HG03460 (cell line): ENCODE data around the gene NELL1.

Source experiments
- ATAC-seq: cut with Tn5 transposase; IDR thresholded peaks from one replicate; pipeline ENCODE4 v1.9.1; 2021; ENCODE audit not compliant: unreplicated experiment

The NELL1 gene

GRCh38 chr11:21470521-21470920 is 801.1 kb downstream of the NELL1 start:
- no peak for ATAC-seq

DNA sequence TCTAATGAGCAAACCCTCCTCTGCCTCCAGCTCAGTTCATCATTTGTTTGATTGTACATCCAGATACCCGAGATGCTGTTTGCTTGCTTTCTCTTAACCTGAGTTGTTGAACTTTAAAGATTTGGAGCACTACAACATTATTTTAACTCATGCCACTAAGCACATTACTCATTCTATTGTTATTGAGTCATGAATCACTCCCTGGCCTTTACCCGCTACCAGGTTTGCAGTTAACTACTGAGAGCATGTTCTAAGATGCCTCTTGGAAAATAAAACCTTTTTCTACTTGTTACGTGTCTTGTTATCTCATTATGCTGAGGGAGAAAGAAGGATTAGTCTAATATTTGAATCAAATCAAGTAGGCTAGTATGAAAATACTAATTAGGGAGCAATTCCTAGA is 802.9 kb downstream of the NELL1 start:
- no peak for ATAC-seq

DNA sequence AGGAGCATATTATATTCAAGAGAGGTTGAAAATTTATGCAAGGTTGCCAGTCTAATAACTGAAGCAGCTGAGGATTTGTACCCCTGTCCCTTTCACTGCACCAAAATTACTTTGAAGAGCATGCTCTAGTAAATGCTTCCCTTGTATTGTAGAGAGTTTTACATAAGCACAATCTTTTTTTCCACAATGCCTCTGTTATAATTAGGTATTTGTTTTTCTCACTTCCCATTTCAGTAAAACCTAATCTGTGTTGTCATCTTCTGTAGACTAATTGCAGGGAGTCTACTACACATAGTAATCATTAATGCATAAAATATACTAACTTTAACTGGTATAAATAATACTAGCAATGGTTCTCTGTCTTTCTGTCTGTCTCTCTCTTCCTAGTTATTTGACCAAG is 805.1 kb downstream of the NELL1 start:
- ATAC-seq, result no peak

DNA sequence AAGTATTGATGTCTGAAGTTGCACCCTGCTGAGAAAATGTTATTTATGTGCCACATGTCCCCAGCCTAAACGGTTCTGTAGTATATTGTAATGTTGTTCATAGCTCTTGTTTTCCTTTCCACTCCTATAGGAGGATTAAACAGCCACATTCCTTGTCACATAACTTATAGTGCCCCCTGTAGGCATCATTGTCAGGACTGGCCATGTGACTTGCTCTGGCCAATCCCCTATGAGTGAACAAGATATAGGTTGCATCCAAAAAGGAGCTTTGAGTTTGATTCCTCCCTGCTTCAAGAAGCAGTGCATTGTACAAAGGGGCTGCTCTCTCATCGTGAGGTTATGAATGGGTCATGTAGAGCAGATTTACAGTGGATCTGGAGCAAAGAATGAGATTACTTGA is 805.9 kb downstream of the NELL1 start:
- no peak for ATAC-seq

GRCh38 chr11:21476588-21476987 is 807.2 kb downstream of the NELL1 start:
- no peak for ATAC-seq

- no peak for ATAC-seq
Observed at GRCh38 chr11:21480240-21480639, 810.9 kb downstream of the NELL1 start.

DNA sequence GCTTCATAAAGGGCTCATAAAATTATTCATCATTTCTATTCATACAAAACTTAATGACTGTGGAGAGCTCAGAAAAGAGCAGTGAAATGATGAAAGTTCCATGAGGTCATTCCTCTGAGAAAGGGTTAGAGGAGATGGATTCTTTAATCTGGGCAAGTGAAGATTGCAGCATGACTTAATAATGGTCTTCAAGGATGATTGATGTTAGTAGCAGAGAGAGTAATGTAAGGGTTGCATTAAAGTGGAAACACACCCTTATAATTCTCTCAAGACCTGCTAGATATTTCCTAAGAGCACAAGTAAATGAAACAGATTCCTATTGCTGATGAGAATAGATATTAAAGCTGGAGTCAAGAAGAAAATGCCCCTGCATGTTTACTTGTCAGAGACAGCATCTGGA is 811.9 kb downstream of the NELL1 start:
- no peak for ATAC-seq

DNA sequence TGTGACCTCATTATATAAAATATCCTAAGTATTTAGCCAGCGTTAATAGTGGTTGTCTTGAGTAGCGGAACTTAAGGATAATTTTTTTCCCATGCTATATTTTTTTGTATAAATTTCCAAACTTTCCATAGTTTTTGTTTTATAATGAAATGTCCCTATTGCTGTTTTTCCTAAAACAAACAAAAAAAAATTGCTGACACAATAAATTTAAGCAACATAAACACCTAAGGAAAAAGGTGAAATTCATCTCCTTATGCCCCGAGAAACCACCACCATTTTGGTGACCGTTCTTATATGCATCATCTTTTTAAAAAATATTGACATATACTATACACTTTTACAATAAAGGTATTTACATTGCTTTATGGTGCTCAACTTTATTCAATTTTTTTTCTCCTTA is 814.7 kb downstream of the NELL1 start:
- ATAC-seq, result no peak

DNA sequence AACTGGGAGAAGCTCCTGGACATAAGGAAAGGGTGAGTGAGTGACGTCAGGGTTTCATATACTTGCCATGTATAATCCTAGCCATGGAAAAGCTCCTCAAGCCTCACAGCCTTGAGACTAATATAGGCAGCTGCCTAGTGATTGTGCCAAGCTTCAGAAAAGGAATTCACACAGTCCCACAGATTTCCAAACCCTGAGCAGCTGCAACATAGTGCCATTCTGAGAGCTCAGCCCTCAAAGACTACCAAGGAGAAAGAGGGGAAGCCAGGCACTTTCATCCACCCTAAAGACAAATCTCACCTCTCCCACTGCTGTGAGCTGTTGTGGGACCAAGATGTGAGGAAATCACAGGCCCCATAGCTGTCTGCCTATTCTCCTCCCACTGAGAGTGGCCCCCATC is 815.6 kb downstream of the NELL1 start:
- ATAC-seq, result no peak

- no peak for ATAC-seq
Observed at GRCh38 chr11:21485426-21485825, 816.0 kb downstream of the NELL1 start.

- no peak for ATAC-seq
Observed at GRCh38 chr11:21489416-21490115, 820.2 kb downstream of the NELL1 start.

- ATAC-seq, result no peak
Observed at GRCh38 chr11:21492931-21493330, 823.5 kb downstream of the NELL1 start.

DNA sequence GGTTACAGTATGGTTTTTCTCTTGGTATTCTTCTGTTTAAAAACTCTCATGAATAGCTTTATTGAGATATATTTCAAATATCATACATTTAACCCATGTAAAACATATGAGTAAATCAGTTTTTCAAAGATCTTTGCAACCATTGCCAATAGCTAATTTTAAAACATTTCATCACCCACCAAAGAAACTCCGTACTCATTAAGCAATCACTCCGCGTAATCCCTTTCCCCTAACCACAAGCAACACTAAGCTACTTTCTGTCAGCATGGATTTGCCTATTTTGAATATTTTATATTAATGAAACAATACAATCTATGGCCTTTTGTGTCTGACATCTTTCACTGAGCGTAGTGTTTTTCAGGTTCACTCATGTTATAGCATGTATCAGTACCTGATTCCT is 825.6 kb downstream of the NELL1 start:
- ATAC-seq, result no peak

DNA sequence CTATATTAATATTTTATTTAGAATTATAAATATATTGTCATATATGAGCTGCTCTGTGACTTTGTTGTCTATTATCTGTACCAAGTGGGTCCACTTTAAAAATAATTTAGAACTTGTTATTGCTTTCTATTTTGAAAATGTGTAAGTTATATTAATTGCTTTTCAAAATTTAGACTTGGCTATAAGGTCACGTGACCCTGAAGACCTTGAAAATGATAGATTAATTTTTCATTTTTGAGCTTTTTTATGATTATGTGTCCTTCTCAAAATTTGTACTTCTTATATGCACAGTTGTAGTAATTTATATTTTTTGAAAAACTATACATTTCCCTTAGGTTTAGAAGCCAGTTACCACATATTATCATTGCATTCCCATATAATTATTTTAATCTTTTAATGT is 826.5 kb downstream of the NELL1 start:
- ATAC-seq, result no peak

DNA sequence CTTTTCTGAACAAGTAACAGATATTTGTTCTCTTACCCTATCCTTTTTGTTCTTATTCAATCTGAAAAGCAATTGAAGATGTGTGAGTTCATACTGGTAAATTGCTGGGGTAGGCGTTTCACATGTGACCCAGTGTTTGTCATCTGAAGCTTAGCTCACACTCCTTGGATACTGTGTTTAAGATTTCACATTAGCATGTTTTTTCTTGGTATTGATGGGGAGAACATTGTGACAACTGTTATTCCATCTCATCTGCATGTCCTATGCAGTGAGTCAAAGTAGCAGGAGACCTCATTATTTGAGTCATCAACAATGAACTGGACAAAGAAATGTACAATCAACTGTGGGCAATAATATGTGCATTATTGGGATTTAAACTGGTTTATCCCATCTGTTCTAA is 831.9 kb downstream of the NELL1 start:
- ATAC-seq, result no peak

GRCh38 chr11:21505070-21505469 is 835.7 kb downstream of the NELL1 start:
- no peak for ATAC-seq

DNA sequence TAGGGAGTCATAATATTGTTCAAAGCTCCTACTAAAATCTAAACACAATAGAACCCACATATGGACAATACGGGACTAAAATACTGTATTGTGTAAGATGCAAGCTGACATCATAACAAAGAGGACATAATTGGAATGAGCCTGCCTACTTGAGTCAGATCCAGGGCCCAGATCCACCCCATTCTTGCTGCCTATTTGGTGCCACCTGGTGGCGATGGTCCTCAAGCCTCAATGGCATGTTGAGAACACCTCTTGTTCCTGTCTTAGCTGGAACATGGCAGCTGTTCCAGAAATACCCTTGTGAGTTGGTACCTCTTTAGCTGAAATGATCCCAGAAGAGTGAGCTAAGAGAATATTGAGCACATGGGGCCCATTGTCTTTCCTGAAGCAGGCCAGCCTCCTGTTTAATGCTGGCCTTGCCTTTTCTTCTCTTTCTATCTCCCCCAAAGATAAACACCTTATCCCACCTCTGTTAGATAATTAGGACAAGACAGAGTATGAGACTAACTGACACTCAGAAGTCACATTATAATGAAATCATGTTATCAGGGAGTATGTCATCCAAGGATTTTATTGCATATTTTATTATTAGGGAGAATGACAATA is 842.6 kb downstream of the NELL1 start:
- ATAC-seq, result peak; percentile 65

- no peak for ATAC-seq
Observed at GRCh38 chr11:21514316-21514715, 844.9 kb downstream of the NELL1 start.

DNA sequence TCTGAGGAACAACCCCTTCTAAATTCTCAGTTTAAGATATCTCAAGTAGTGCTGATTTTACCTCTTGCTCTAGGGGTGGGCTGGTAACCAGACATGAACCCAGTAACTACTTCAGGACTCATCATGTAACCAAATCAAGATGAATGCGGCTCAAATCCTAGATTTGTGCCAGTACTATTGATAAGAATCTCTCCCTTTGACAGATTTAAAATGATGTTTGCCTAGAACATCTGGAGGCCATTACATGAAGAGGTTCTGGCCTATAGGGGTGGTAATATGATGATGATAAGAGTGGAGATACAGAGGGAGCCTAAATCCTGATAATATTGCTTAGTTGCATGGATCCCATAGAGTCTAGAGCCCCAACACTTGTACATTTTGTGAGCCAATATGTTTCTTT is 850.9 kb downstream of the NELL1 start:
- ATAC-seq, result no peak

- no peak for ATAC-seq
Observed at GRCh38 chr11:21529187-21529586, 859.8 kb downstream of the NELL1 start.

- ATAC-seq, result no peak
Observed at GRCh38 chr11:21534288-21534687, 864.9 kb downstream of the NELL1 start.

- ATAC-seq, result no peak
Observed at GRCh38 chr11:21537980-21538379, 868.6 kb downstream of the NELL1 start.

DNA sequence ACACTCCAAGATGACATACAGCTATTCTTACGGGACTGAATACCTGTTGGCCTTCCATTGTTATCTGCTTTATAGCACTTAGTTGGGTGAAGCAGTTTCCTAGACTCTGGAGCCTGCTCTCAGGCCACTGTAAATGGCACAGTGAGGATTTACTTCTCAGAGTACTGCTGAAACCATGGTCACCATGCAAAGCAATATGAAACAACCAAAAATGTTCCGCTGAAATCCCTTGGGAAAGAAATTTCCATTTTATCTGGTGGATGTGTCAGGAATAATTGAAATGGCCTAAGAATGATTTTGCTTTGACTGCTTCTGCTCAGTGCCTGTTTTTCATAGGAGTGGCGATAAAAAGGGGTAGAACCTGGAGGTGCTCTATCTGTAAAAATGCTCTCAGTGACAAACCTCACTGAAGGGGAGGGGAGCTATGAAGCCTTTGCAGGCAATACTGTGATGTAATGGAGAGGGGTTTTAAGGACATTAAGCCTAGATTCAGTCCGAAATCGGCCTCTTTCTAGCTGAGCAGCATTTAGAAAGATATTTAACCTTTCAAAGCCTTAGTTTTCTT is 871.9 kb downstream of the NELL1 start:
- ATAC-seq, result no peak
